D721Med (cell line): ENCODE data around the gene INSL3.

Experiments
- DNase-seq: peaks from one replicate; pipeline ENCODE4 v3.0.0; 2011; ENCODE audit warnings: low spot score; ENCODE audit not compliant: insufficient read length
- FAIRE-seq: peaks from 2 replicates; lab custom pipeline; 2011; peaks lifted over from hg19 to GRCh38; lab: Jason Lieb, UNC
- CTCF ChIP-seq: IDR thresholded peaks from 2 replicates; pipeline ENCODE4 v1.5.1; 2012; ENCODE audit warnings: mild to moderate bottlenecking, control low read depth; ENCODE audit not compliant: insufficient read depth; ENCODE audit errors: missing control alignments

The INSL3 gene

GRCh38 chr19:17863520-17864182, 42.3 kb upstream of the INSL3 start:
- TF ChIP-seq CTCF = no peak
- DNase-seq (no peak), FAIRE-seq (no peak)

- no peak for DNase-seq
- no peak for TF ChIP-seq CTCF
- FAIRE-seq = no peak
Measured at GRCh38 chr19:17862711-17863519, 41.6 kb upstream of the INSL3 start.

DNA sequence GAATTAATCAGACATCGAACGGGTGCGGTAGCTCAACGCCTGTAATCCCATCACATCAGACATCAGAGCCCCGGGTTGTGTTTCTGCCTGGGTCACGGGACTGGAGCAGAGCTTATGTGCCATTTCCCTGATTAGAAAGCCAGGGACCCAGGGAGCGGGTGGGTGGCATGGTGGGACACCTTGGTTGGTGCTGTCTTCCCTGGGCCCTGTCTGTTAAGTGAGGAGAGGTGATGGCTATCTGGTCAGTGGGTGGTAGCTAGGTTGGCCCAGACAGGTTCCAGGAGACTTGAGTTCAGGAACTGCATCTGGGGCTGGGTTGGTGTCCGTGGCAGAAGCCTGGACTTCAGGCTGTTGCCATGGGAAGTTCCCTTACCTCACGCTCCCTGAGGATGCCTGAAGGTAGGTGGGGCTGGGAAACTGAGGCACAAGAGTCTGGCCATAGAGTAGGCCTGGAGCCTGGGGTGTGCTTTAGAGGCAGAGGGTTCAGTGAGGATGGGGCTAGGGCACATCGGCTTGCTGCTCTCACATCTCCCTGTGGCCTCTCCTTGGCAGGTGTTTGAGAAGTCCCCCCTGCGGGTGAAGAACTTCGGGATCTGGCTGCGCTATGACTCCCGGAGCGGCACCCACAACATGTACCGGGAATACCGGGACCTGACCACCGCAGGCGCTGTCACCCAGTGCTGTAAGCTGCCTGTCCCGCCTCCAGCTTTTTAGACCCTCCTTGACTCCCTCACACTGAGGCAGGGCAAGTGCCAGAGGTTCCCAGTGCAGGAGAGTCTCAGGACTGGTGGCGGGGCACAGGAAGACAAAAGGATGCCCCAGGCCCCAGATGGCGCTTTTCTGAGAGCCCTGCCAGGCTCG, 40.5 kb upstream of the INSL3 start:
- DNase-seq (no peak), FAIRE-seq (no peak)
- no peak for TF ChIP-seq CTCF

GRCh38 chr19:17860993-17861360, 39.7 kb upstream of the INSL3 start:
- no peak for DNase-seq
- no peak for FAIRE-seq
- TF ChIP-seq CTCF = no peak

- DNase-seq = no peak
- TF ChIP-seq CTCF = no peak
- FAIRE-seq = no peak
Measured at GRCh38 chr19:17860331-17860992, 39.1 kb upstream of the INSL3 start.

- TF ChIP-seq CTCF = peak; percentile 77
- FAIRE-seq = no peak
- DNase-seq = peak; percentile 89
Measured at GRCh38 chr19:17859533-17860330, 38.4 kb upstream of the INSL3 start, which contains the start of gene RPL18A. Gene RPL18A (plus strand): TSS chr19:17859910. CDS start chr19:17859957, 47 bp downstream.
